Colon (tissue), 2 donors: Measurements from ENCODE around the gene TOM1.
"Not testable (repeated sequence)": the region's sequence is repeated elsewhere in the genome, so short reads cannot be mapped to it uniquely, and the experiment has no call there.

Experiments
- FAIRE-seq: peaks from 2 replicates; lab custom pipeline; 2012; peaks lifted over from hg19 to GRCh38; lab: Jason Lieb, UNC
- donor health status: control.
- donor health status: control.

Gene TOM1

DNA sequence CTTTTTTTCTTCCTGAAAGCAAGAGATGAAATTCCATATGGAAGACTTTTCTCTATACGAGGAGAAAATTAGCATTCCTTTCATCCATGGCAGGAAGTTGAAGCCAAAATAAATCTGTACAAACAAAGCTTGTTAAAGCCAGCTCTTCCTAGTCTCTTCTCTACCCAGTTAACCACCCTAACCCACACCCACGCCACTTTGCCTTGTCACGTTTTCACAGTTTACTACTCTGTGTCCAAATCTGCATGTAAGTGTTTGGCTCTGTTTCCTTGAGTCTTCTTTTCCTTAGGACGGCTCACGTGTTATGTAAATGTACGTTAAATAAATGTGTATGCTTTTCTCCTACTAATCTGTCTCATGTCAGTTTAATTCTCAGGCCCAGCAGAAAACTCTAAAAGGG, 74.1 kb downstream of the TOM1 start:
- FAIRE-seq, result no peak

- FAIRE-seq, result no peak
Measured at GRCh38 chr22:35375031-35375430, 75.3 kb downstream of the TOM1 start.

- FAIRE-seq, result no peak
Measured at GRCh38 chr22:35375526-35375925, 75.8 kb downstream of the TOM1 start.

- FAIRE-seq, result no peak
Measured at GRCh38 chr22:35376728-35377472, 77.2 kb downstream of the TOM1 start.

DNA sequence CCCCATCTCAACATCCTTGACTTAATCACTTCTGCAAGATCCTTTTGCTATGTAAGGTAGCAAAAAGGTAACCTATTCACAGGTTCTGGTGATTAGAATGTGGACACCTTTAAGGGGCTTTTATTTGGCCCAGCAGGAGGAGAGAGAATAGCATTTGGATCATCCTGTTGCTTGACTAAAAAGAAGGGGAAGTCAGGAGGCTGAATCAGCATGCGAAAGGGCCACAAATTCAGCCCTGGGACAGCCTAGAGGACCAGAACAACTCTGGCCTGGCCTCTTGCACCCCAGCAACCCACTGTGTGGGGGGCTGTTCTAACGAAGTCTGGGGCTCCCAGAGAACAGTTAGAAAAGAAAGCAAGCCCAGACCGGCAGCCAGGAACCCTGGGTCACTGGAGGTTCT, 78.0 kb downstream of the TOM1 start:
- no peak for FAIRE-seq

DNA sequence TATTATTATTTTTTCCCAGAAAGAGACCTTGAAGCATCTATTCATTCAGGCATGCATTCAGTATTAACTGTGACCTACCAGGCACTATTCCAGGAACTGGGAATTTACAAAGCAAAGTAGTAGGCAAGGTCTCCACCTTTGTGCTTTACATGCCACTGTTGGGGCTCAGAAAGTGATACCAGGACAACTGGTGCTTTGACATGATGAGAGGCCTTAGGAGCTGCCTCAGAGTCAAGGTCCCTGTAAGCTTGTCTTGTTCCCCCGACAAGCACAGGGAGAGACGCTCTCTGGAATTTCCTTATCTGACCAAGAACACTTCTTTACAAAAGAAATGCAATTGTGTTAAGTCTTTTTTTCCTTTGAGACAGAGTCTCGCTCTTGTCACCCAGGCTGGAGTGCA, 78.9 kb downstream of the TOM1 start:
- no peak for FAIRE-seq

GRCh38 chr22:35379146-35379993, 79.7 kb downstream of the TOM1 start:
- no peak for FAIRE-seq

DNA sequence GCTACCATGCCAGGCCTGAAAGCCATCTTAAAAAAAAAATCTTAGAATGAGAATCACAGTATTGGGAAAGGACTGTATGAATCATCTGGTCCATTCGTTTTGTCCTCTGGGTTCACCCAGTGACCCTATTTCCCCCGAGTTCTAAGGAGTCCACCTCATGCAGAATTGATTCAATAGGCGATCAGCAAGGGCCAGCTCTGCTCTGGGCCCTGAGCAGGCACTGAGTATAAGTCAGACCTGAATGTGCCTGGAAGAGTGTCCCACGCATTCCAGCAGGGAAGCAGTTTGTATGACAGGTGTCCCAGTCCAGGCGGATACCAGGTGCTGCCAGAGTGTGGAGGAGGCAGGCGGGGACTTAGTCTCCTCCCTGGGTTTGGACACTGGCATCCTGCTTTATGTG, 80.3 kb downstream of the TOM1 start:
- FAIRE-seq, result no peak

DNA sequence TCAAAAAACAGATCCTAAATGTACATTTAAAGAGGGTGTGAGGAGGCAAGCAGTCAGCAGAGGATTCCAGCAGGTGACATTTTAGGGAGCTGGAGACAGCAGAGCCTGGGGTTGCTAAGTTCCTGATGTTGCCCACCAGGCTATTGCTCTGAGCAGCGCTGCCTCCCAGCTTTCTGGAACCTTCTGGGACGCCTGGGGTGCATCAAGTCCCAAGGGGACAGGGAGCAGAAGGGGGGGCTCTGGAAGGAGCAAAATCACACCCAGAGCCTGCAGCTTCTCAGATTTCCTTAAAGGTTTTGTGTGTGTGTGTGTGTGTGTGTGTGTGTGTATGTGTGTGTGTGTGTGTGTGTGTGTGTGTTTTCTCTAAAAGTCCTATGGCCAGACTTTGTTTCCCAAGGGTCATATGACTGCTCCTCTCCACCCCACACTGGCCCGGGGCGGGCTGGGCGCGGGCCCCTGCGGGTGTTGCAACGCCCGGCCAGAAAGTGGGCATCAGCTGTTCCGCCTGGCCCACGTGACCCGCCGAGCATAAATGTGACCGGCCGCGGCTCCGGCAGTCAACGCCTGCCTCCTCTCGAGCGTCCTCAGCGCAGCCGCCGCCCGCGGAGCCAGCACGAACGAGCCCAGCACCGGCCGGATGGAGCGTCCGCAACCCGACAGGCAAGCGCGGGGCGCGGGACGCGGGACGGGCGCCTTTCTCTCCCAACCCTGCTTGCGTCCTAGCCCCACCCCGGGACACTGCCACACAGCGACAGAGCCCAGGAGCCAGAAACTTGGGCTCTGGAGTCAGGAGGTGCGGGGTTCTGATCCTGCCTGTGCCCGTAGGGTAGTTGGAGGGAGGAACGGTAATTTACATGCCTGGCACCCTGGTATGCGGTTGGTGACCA, 81.1 kb downstream of the TOM1 start, which contains the start of gene HMOX1:
TSS of gene HMOX1 (plus strand) at position 560 of the 887 bp plus-strand sequence. CDS start at position 638, 78 bp downstream.
- no peak for FAIRE-seq

GRCh38 chr22:35381424-35382009, 81.8 kb downstream of the TOM1 start:
- FAIRE-seq, result no peak

GRCh38 chr22:35383679-35384071, 84.0 kb downstream of the TOM1 start:
- no peak for FAIRE-seq

DNA sequence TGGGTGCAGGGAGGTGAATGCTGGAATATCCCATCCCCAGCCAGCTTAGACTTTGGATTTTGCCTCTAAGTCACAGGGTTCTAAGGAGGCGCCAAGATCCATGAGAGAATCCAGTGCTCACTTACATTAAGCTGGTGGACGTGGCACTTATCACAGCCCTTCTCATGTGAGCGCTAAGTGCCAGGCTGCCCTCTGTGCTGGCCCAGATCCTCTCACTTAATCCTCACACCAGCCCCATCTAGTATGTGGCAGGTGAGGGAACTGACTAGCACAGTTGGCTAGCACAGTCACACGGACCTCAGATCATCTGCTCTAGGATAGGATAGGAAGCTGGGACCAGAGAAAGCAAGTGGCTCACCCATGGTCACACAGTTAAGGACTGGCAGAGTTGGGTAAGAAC, 84.8 kb downstream of the TOM1 start:
- no peak for FAIRE-seq

- no peak for FAIRE-seq
Measured at GRCh38 chr22:35384975-35385588, 85.4 kb downstream of the TOM1 start.

DNA sequence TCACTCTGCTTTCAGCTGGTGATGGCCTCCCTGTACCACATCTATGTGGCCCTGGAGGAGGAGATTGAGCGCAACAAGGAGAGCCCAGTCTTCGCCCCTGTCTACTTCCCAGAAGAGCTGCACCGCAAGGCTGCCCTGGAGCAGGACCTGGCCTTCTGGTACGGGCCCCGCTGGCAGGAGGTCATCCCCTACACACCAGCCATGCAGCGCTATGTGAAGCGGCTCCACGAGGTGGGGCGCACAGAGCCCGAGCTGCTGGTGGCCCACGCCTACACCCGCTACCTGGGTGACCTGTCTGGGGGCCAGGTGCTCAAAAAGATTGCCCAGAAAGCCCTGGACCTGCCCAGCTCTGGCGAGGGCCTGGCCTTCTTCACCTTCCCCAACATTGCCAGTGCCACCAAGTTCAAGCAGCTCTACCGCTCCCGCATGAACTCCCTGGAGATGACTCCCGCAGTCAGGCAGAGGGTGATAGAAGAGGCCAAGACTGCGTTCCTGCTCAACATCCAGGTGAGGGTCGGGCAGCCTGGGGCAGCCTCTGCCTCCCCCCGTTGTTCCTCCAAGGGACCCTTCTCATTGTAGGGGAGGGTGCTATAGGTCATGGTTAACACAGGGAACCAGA, 87.1 kb downstream of the TOM1 start:
- FAIRE-seq, result no peak

- FAIRE-seq, result no peak
Measured at GRCh38 chr22:35390933-35391332, 91.2 kb downstream of the TOM1 start.

GRCh38 chr22:35392357-35392756, 92.7 kb downstream of the TOM1 start:
- FAIRE-seq, result no peak

DNA sequence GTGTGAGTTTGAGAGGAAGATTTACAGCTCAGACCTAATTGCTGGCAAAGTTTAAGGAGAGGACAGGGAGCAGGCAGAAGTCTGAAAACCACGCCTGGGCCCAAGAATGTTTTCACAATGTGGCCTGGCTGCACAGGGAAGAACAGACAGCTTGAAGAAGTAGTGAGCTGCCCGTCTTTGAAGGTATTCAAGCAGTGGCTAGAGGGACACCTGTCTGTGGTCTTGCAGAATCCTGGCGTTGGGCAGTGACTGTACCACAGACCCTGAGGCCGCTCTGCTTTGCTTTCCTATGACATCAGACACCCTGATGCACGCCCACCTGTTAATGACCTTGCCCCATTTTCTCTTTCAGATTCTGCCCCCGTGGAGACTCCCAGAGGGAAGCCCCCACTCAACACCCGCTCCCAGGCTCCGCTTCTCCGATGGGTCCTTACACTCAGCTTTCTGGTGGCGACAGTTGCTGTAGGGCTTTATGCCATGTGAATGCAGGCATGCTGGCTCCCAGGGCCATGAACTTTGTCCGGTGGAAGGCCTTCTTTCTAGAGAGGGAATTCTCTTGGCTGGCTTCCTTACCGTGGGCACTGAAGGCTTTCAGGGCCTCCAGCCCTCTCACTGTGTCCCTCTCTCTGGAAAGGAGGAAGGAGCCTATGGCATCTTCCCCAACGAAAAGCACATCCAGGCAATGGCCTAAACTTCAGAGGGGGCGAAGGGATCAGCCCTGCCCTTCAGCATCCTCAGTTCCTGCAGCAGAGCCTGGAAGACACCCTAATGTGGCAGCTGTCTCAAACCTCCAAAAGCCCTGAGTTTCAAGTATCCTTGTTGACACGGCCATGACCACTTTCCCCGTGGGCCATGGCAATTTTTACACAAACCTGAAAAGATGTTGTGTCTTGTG, 93.7 kb downstream of the TOM1 start:
- FAIRE-seq, result no peak

- FAIRE-seq, result no peak
Measured at GRCh38 chr22:35394011-35394312, 94.3 kb downstream of the TOM1 start.

DNA sequence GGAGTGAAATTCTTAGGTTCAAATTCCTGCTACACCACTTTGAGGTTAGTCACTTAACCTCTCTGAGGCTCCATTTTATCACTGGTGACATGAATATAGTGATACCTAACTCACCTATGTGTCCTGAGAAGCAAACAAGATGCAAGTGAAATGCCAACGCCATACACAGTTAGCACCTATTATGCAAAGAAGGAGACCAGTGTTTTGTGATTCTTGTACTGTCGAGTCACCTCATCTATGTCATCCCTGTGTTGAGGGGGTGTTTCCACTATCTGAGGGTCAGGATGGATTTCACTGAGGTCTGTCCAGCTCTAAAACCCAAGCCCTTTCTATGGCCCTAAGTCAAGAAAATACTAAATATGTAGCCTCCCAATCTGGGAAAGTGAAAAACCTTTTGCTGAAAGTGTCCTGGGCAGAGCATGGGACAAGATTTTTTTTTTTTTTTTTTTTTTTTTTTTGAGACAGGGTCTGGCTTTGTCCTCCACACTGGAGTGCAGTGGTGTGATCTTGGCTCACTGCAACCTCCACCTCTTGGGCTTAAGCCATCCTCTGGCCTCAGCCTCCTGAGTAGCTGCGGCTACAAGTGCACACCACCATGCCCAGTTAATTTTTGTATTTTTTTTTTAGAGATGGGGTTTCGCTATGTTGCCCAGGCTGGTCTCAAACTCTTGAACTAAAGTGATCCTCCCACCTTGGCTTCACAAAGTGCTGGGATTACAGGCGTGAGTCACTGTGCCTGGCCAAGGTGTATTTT, 95.3 kb downstream of the TOM1 start:
- FAIRE-seq, result no peak

- not testable (repeated sequence) for FAIRE-seq
Measured at GRCh38 chr22:35396622-35397021, 96.9 kb downstream of the TOM1 start.
